GM21360 (cell line): ENCODE results near the gene CH25H.

ENCODE experiments used
- ATAC-seq: cut with Tn5 transposase; IDR thresholded peaks from one replicate; pipeline ENCODE4 v1.9.1; 2021; ENCODE audit warnings: mild to moderate bottlenecking, moderate library complexity; ENCODE audit not compliant: unreplicated experiment

The CH25H gene

GRCh38 chr10:89235073-89235798 lies 28.1 kb upstream of the CH25H start:
- no peak for ATAC-seq

DNA sequence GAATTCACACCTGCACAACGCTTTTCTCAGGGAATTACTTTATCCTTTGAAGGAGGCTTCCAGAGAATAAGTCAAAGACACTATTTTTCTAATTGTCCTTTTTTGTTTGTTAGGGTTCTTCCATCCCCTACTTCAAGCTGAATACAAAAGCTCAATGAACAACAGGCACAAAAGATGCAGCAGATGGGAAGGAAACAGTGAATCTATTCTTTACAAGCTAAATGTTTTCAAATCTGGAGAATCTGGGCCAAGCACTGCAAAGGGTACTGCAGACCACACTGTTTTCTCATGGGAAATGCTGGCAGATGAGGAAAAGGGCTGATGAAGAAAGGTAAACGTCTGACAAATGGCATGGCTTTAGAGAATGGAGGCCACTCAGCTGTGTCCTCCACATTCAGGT lies 25.9 kb upstream of the CH25H start:
- ATAC-seq = no peak

DNA sequence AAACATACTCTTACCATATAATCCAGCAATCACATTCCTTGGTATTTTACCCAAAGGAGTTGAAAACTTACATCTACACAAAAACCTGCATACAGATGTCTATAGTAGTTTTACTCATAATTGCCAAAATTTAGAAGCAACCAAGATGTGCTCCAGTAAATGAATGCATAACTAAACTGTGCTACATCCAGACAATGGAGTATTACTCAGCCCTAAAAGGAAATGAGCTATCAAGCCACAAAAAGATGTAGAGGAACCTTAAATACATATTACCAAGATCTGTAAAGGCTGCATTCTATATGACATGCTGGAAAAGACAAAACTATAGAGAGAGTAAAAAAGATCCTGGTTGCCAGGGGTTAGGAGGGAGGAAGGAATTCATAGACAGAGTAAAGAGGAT lies 21.8 kb upstream of the CH25H start:
- no peak for ATAC-seq

DNA sequence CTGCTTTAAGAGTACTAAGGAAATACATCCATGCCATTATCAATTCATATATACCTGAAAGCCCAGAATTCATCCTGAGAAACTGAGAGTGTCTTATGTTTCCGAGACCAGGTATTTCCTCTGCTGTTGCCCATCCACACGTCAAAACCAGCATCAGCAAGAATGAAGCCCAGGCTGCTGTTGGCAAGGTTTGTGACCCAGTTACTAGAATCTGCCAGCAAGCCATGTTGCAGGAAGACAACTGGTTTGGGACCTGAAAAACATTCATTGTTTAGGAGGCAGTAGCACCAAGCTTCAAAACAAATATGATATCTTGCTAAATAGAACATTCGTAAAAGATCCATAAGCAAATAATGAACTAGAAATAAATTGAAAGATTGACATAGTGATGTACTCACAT lies 21.0 kb upstream of the CH25H start:
- no peak for ATAC-seq

DNA sequence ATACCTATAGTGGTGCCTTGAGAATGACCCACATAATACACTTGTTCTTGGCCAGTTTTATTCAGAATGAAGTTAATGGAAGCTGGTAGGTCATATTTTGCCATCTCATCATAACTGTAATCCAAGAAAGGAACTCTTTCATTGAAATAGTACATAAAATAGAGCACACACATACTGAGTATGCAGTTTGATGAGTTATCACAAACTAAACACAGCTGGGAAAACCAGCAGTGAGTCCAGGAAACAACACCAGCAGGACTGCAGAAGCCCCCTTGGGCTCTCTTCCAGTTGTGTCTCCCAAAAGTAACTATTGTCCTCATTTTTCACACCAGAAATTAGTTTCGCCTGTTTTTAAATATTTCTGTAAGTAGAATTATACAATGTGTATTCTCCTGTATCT lies 19.8 kb upstream of the CH25H start:
- ATAC-seq = no peak

GRCh38 chr10:89224739-89225443 lies 17.8 kb upstream of the CH25H start:
- no peak for ATAC-seq

DNA sequence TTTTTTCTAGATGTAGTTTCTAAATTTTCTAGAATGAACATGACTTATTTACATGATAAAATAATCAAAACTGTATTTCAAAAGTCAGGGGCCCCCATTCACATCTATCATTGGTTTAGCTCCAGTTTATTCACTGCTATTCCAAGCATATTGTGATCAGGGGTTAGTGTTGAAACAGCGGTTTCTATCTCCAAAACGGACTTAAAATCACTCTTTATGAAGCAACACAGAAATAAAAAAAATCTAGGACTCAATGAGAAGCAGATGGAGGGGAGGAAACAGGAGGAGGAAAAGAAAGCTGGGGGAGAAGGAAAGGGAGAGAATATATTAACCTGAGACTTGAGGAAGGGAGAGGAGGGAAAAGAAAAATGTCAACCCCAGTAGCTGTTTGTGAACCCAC lies 14.8 kb upstream of the CH25H start:
- ATAC-seq = no peak

DNA sequence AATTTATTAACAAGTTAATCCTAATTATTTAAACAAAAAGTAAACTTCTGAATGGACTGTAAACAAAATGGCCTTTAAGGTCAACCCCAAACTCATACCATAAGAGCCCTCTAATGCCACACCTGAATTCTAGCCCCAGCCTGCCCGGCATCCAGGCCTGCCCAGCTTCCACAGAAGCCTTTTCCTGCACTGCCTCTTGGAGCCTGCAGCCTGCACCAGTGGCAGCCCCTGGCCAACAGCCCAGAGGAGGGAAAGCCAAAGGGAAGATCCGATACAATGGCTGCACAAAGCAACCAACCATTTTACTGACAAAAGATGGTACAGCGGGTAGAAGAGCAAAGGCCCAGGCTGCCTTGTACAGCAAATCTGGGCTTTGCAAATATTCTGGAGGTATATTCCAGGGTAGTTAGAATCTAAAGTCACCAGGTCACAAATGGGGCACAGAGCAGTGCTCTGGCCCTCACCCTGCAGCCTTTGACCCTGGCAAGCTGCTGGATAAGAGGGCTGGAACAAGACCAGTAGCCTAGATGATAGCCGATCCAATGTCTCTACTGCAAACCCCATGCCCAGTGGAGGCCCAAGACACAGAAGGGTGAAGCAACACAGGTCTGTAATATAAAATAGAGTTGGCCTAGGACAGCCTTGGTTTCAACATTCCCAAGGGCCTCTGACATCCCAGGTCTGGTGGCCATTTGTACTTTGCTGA lies 12.5 kb upstream of the CH25H start:
- ATAC-seq = no peak

DNA sequence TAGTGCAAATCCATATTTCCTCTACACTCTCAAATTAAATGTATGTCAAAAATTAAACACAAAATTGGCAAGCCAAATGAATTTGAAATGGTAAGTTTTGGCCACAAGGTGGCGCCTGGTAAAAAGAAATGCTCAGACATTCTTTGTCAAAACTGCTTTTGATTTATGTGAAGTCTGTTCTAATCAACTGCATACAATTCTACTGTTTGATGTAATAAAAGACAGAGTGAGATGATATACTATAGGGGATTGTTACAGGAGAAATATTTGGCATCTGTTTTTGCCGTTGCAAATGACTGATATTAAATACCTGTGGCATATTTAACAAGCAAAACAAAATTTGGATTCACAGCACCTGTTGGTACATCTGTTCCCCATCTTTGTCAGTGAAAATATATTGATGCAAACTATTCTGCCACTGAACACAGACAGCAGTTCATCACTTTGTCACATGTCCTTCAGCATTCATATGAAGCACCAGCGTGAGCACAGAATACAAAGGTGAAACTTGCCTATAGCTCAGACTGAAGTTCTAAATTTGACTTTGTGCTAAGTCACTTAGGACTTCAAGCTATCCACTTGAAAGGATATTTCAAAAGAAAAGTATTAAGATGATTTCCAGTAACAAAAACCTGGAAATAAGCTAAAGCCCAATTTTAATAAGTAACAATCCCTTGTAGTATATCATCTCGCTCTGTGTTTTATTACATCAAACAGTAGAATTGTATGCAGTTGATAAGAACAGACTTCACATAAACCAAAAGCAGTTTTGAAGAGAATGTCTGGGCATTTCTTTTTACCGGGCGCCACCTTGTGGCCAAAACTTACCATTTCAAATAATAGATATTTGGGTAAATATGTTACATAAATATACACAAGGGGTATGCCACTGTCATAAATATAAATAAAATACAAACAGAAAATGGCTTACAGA lies 10.2 kb upstream of the CH25H start:
- no peak for ATAC-seq

DNA sequence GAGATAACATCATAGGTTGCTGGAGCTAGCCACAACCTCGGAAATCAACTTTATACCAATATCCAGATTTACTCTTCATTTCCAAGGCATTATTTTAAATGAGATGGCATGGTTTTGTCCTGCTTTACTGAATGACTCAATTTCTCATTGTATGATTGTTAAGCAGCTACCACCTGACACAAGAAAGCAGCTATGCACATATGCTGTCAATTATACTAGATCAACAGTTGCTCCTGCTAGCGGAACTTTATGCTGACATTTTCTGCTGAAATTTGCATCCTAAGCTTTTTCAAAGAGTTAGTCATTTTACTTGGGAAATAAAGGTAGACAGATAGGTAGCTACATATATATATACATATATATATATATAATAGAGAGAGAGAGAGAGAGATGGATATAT lies 8.9 kb upstream of the CH25H start:
- ATAC-seq = no peak

DNA sequence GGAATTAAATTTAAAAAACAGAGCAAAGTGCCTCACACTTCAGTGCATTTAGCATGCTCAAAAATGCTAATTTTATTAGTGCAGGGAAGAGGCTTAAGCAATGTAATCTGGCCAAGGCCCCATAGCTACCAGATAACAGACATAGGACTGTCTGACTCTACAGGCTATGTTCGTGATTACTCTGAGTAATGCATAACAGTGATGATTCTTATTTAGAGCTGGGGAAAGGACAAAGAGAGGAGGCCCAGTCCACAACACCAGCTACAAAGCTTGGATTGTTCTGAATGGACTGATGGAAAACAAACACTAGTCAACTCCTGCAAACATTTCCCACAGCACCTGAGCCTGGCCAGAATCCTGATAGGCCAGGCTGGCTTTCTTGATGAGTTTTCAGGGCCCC lies 8.4 kb upstream of the CH25H start:
- no peak for ATAC-seq

DNA sequence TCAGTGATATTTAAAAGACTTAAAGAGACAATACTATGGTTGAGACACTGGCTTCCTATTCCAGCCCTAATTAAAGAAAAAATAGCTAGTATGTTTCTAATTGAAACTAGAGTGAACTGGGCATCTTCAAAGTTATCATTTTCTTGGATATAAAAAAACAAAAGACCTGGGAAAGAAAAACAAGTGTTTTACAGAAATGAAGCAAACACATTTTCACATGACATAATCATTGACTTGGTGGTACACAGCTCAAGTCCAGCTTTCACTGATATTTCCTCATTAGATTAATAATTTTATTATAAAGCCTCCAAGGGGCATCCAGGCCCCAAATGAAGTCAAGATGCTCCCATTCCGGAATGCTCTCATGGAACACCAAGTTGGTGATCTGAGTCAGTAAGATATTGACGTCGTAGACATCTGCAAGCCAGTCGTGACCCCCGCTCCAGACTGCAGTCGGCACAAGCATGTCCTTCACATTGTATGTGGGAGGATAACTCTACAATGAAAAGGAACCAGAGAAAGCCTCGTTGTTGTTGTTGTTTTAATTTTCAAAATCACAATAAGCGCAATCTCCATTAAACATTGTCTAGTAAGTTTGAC lies 7.5 kb upstream of the CH25H start:
- ATAC-seq = no peak

GRCh38 chr10:89213191-89213808 lies 6.2 kb upstream of the CH25H start:
- ATAC-seq = no peak

DNA sequence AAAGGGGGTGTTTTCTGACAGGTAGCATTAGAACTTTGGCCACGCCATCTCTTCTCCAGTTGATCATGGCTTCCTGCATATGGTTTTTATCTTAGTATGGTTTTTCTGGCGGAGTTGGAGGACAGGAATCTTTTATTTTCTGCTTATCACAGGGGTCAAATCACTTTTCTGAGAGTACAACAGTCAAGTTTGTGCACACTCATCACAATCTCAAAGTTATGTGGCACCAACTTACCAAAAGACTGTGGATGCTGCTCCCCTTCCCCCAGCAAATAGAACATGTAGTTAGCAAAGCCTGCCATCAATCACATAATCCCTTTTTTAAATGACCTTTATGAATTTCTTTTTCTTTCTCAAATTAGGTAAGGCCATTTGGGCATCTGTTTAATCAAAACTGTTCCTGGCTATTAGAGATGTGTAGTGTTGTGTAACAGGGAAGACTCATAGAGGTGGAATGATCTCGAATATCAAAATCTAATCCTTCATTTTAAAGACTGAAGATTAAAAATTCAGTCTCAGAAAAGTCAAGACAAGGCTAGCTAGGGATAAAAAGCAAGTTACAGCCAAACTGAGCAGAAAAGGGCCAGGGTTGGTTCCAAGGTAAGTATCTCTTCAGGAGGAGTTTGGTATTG lies 3.8 kb upstream of the CH25H start:
- ATAC-seq = no peak

DNA sequence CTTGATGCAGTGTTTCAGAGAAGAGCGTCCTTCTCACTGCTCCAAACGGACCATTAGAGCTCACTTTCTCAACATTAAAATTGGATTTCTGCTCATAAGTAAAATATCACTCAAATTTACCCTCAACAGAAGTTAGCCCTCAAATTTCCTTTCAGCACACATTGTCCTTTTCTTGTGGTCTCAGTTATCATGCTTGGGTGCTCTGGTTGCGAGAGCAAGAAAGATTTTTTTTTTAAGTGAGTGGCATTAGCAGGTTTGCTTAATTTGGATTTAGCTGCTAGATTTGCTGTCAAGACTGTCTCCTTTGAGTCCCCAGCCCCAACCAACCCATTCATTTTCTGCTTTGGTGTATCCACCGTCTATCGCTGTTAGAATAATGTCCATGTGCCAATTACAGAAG lies 2.6 kb upstream of the CH25H start:
- no peak for ATAC-seq

DNA sequence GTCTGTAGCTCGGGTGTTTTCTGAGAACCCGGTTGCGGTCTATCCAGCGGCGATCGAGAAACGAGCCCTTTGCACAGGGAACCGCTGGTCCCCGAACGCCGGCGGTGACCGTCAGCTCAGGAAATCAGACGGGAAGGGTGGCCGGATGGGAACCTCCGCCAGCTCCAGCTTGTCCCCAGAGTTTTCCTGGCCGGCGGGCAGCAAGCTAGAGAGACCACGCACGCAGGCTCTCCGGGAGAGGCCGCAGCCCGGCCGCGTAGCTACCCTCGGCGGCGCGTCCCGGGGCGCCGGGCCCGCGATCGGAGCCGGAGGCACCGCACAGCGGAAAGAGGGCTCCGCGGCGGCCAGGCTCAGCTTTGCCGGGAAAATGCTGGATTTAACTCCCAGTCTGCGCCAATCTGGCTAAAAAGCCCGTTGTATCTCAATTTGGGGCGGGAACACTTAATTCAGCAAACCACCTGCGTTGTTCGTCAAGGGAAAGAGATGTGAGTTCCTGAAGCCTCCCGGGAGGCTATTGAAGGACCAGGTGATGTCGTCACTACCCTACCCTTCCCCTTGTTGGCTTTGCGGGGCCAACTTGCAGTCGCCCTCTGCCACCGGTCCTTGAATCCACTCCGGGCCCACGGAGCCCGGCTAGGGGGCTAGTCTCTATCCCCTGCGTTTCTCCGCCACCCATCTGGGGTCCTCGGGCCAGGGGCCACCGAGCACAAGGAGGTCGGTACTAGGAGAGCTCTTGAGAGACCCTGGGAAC lies 859 bp upstream of the CH25H start:
- ATAC-seq = no peak

DNA sequence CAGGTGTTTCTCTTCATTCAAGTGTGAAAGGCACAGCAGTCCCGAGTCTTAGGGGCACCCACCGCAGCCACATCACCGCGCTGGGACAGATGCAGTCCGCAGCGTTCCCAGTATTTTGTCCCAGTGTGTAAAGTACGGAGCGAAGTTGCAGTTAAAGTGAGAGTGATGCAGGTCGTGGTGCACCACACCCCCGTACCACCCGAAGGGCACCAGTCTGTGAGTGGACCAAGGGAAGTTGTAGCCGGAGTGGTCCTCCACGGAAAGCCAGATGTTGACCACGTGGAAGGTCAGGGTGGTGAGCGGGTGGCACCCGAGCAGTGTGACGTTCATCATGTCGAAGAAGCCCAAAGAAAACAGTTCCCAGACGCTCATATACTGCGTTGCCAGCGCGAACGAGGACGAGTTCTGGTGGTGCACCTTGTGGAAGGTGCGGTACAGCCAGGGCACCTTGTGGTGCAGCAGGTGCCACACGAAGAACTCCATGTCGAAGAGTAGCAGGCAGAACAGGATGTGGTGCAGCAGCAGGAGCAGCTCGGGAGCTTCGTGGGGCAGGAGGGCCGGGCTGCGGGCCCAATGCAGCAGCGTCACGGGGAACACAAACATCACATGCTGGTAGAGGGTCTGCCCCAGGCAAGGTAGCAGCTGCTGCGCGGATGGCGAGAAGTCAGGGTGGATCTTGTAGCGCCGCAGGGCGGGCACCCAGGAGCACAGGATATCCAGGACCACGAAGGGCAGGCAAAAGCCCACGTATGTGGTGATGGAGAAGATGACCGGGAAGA lies 526 bp downstream of the CH25H start:
- ATAC-seq = no peak

- ATAC-seq = no peak
These were observed 2.4 kb downstream of the CH25H start for GRCh38 chr10:89204621-89205185.
